Kidney (tissue), 14 donors: ENCODE measurements around the gene MRPS7. TPM values are rescaled to one million over a fixed set of nuclear protein-coding genes. Genes with fewer than 3 reads are reported as not detected.

Experiments
- DNase-seq, 5 donors: peaks; one replicate each; pipeline ENCODE4 v3.0.0-alpha.2; 2013 to 2020
- FAIRE-seq: peaks from 2 replicates; lab custom pipeline; 2012; peaks lifted over from hg19 to GRCh38; lab: Jason Lieb, UNC
- H3K27ac ChIP-seq, 2 donors: one replicate each; pipeline ENCODE4 v1.7.0; 2013; ENCODE audit warnings: low read depth in 2 of 2, low read length in 2 of 2, inconsistent platforms in 1 of 2
- H3K27me3 ChIP-seq: one replicate; pipeline ENCODE4 v1.7.1; 2013; ENCODE audit warnings: low read length, inconsistent platforms; ENCODE audit not compliant: control insufficient read depth, insufficient read depth
- H3K36me3 ChIP-seq, 3 donors: one replicate each; pipeline versions ENCODE4 v1.7.0 to v1.7.1; 2013; ENCODE audit warnings: low read length in 3 of 3, control low read depth in 1 of 3, inconsistent platforms in 1 of 3; ENCODE audit not compliant: insufficient read depth in 3 of 3, control insufficient read depth in 2 of 3
- H3K4me1 ChIP-seq, 3 donors: one replicate each; pipeline versions ENCODE4 v1.7.0 to v1.7.1; 2013; ENCODE audit warnings: low read length in 3 of 3, inconsistent platforms in 1 of 3, low read depth in 1 of 3; ENCODE audit not compliant: control insufficient read depth in 2 of 3, insufficient read depth in 2 of 3
- H3K4me3 ChIP-seq, 3 donors: one replicate each; pipeline versions ENCODE4 v1.7.0 to v1.8.1; 2013; ENCODE audit warnings: low read length in 3 of 3, control low read depth in 1 of 3, inconsistent platforms in 1 of 3
- H3K9ac ChIP-seq, 3 donors: one replicate each; pipeline versions ENCODE4 v1.7.0 to v1.7.1; 2013; ENCODE audit warnings: low read length in 3 of 3, control low read depth in 1 of 3, inconsistent platforms in 1 of 3
- H3K9me3 ChIP-seq, 3 donors: one replicate each; pipeline versions ENCODE4 v1.7.0 to v1.7.1; 2013; ENCODE audit warnings: low read length in 3 of 3, control low read depth in 1 of 3, inconsistent platforms in 1 of 3; ENCODE audit not compliant: control insufficient read depth in 2 of 3, insufficient read depth in 1 of 3
- CTCF ChIP-seq: IDR thresholded peaks from 3 replicates; pipeline ENCODE4 v1.5.1; 2012; ENCODE audit warnings: mild to moderate bottlenecking, moderate library complexity, borderline replicate concordance; ENCODE audit not compliant: insufficient read depth; ENCODE audit errors: extremely low read depth
- intact Hi-C: fragments of 100-400 bp; cut with DNase I; formaldehyde crosslinking; loops from one replicate; pipeline ENCODE4 v1.11.1; 2022
- polyA plus RNA-seq: library from polyadenylated mRNA; stranded (reverse); fragments of 350-450 nt; fragmentation: Illumina TruSeq; extraction: RNeasy Lipid Tissue Mini Kit (QIAGEN cat#74804); gene quantifications from one replicate; pipeline ENCODE4 v1.2.3, GENCODE V29; 2014; ENCODE audit warnings: low read depth, low replicate concordance; ENCODE audit not compliant: insufficient read depth
- total RNA-seq: library from RNA; stranded (reverse); fragmentation: NEBNext Ultra II Directional; extraction: Animal tissue kit (Norgen Biotek cat#: 25700); gene quantifications from one replicate; pipeline ENCODE4 v1.2.1, GENCODE V29; 2021
- donor health status: control.
- donor health status: control.
- donor health status: control.
- donor health status: control.
- donor health status: control.
- donor health status: DM: yes; HTN: yes; CAD: no.
- donor health status: Normal renal cell carcinoma (clear cell type).

The MRPS7 gene
- total and polyA plus RNA-seq, 2 donors from 2014 or later, result 46.4 to 134 TPM

GRCh38 chr17:75241143-75241430, 20.6 kb upstream of the MRPS7 start:
- H3K27ac ChIP-seq, result no peak overlapping the region
- no peaks in the 10 kb centered on the region for H3K9me3 ChIP-seq
- peaks cover 8 to 72% (median 45%) of the 10 kb centered on the region in 3 donors for H3K36me3 ChIP-seq
- DNase-seq (no peak), FAIRE-seq (no peak)
- intact Hi-C loops, result no loop called here
- H3K9ac ChIP-seq, result no peak overlapping the region
- no peak for TF ChIP-seq CTCF
- no peak overlapping the region for H3K4me3 ChIP-seq
- H3K27me3 ChIP-seq, result no peaks in the 10 kb centered on the region
- H3K4me1 ChIP-seq, result peaks cover 0 to 2% (median 0%) of the 10 kb centered on the region in 3 donors

- Histone ChIP-seq H3K27me3 (no peaks in the 10 kb centered on the region), H3K4me3 (no peak overlapping the region), H3K4me1 (peaks cover 0 to 2% (median 0%) of the 10 kb centered on the region in 3 donors), H3K9me3 (no peaks in the 10 kb centered on the region), H3K36me3 (peaks cover 8 to 73% (median 45%) of the 10 kb centered on the region in 3 donors), H3K9ac (no peak overlapping the region), H3K27ac (no peak overlapping the region)
- no peak for TF ChIP-seq CTCF
- FAIRE-seq (no peak), DNase-seq (no peak)
- intact Hi-C loops, result no loop called here
These were observed 20.2 kb upstream of the MRPS7 start for GRCh38 chr17:75241502-75241901.

GRCh38 chr17:75241996-75242460, 19.7 kb upstream of the MRPS7 start:
- Histone ChIP-seq H3K36me3 (peaks cover 8 to 72% (median 45%) of the 10 kb centered on the region in 3 donors), H3K4me1 (peaks cover 0 to 2% (median 0%) of the 10 kb centered on the region in 3 donors), H3K9me3 (no peaks in the 10 kb centered on the region), H3K27me3 (no peaks in the 10 kb centered on the region), H3K9ac (no peak overlapping the region), H3K4me3 (no peak overlapping the region), H3K27ac (no peak overlapping the region)
- DNase-seq, result no peak
- no peak for FAIRE-seq
- intact Hi-C loops, result no loop called here
- no peak for TF ChIP-seq CTCF
